ENCODE data around the gene FBXW5.

DNA sequence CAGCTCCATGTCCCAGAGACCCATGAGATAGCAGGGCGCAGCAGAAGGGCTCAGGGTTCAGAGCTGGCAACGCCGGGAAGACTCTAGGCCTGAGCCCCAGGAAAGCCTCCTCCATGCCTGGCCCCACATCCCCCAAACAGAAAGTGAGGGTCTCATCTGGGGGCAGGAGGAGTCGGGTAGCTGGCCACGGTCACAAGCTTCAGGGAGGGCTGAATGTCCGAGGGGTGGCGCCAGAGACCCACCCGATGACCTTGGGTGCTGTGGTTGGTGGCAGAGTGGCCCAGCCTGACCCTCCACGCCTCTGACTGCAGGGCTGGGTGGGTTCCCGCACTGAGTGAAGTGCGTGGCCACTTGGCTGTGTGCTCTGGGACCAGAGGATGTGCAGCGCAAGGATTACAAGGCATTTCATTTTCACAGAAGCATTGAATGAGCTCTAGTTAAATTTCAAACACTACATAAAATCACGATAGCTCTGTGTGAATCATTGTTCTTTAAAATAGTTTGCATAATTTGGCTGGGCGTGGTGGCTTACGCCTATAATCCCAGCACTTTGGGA lies 3.5 kb upstream of the FBXW5 start:
- TF ChIP-seq, protein P1, sequence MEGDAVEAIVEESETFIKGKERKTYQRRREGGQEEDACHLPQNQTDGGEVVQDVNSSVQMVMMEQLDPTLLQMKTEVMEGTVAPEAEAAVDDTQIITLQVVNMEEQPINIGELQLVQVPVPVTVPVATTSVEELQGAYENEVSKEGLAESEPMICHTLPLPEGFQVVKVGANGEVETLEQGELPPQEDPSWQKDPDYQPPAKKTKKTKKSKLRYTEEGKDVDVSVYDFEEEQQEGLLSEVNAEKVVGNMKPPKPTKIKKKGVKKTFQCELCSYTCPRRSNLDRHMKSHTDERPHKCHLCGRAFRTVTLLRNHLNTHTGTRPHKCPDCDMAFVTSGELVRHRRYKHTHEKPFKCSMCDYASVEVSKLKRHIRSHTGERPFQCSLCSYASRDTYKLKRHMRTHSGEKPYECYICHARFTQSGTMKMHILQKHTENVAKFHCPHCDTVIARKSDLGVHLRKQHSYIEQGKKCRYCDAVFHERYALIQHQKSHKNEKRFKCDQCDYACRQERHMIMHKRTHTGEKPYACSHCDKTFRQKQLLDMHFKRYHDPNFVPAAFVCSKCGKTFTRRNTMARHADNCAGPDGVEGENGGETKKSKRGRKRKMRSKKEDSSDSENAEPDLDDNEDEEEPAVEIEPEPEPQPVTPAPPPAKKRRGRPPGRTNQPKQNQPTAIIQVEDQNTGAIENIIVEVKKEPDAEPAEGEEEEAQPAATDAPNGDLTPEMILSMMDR (IDR thresholded peaks at IDR 0.05), result no peak
- no peak for TF ChIP-seq EP300 (IDR thresholded peaks at IDR 0.05)

Data from suprapubic skin (tissue), 3 donors.